ENCODE results near the gene PBOV1.

The PBOV1 gene

GRCh38 chr6:138218449-138218848 is at the start of gene PBOV1:
TSS of gene PBOV1 (minus strand) at chr6:138218491. CDS start at chr6:138218395, 96 bp downstream.
- no peak for DNase-seq (ENCODE audit: low read depth in 3 of 3)

GRCh38 chr6:138266095-138266494 is 47.8 kb upstream of the PBOV1 start:
- no peak for DNase-seq (ENCODE audit: low read depth in 3 of 3)

GRCh38 chr6:138264372-138264880 is 46.1 kb upstream of the PBOV1 start:
- no peak for DNase-seq (ENCODE audit: low read depth in 3 of 3)

- DNase-seq (ENCODE audit: low read depth in 3 of 3) = no peak
Measured at GRCh38 chr6:138263963-138264362, 45.7 kb upstream of the PBOV1 start.

- DNase-seq (ENCODE audit: low read depth in 3 of 3) = no peak
Measured at GRCh38 chr6:138261116-138261780, 43.0 kb upstream of the PBOV1 start.

GRCh38 chr6:138258991-138259390 is 40.7 kb upstream of the PBOV1 start:
- DNase-seq (ENCODE audit: low read depth in 3 of 3) = no peak

GRCh38 chr6:138258197-138258596 is 39.9 kb upstream of the PBOV1 start:
- no peak for DNase-seq (ENCODE audit: low read depth in 3 of 3)

GRCh38 chr6:138257638-138258040 is 39.3 kb upstream of the PBOV1 start:
- no peak for DNase-seq (ENCODE audit: low read depth in 3 of 3)

- DNase-seq (ENCODE audit: low read depth in 3 of 3) = no peak
Measured at GRCh38 chr6:138255443-138255842, 37.2 kb upstream of the PBOV1 start.

GRCh38 chr6:138253731-138254130 is 35.4 kb upstream of the PBOV1 start:
- no peak for DNase-seq (ENCODE audit: low read depth in 3 of 3)

GRCh38 chr6:138250513-138251247 is 32.4 kb upstream of the PBOV1 start:
- no peak for DNase-seq (ENCODE audit: low read depth in 3 of 3)

GRCh38 chr6:138250053-138250452 is 31.8 kb upstream of the PBOV1 start:
- DNase-seq (ENCODE audit: low read depth in 3 of 3) = no peak

- no peak for DNase-seq (ENCODE audit: low read depth in 3 of 3)
Measured at GRCh38 chr6:138248878-138249277, 30.6 kb upstream of the PBOV1 start.

- DNase-seq (ENCODE audit: low read depth in 3 of 3) = no peak
Measured at GRCh38 chr6:138248011-138248410, 29.7 kb upstream of the PBOV1 start.

GRCh38 chr6:138246650-138247440 is 28.6 kb upstream of the PBOV1 start:
- no peak for DNase-seq (ENCODE audit: low read depth in 3 of 3)

GRCh38 chr6:138245751-138246150 is 27.5 kb upstream of the PBOV1 start:
- no peak for DNase-seq (ENCODE audit: low read depth in 3 of 3)

- DNase-seq (ENCODE audit: low read depth in 3 of 3) = no peak
Measured at GRCh38 chr6:138242987-138243592, 24.8 kb upstream of the PBOV1 start.

- no peak for DNase-seq (ENCODE audit: low read depth in 3 of 3)
Measured at GRCh38 chr6:138241934-138242333, 23.6 kb upstream of the PBOV1 start.

GRCh38 chr6:138241381-138241780 is 23.1 kb upstream of the PBOV1 start:
- no peak for DNase-seq (ENCODE audit: low read depth in 3 of 3)

- no peak for DNase-seq (ENCODE audit: low read depth in 3 of 3)
Measured at GRCh38 chr6:138240476-138241245, 22.4 kb upstream of the PBOV1 start.

GRCh38 chr6:138239774-138240173 is 21.5 kb upstream of the PBOV1 start:
- no peak for DNase-seq (ENCODE audit: low read depth in 3 of 3)

All from stimulated activated CD4-positive, alpha-beta T cell treated with anti-CD3 and anti-CD28 coated beads, TNF-alpha, amount 100 ng/mL, for 4 hours (primary cell).